Sigmoid colon (tissue), 4 donors: ENCODE measurements around the gene EML4.

Experiments used
- CTCF ChIP-seq, 4 experiments: fragments of 450-650 bp in 3 of 4; fragments of 200-600 bp in 1 of 4; IDR thresholded peaks; one replicate each; pipeline ENCODE4 v1.5.1; 2016 to 2019; ENCODE audit warnings: antibody characterized with exemption in 4 of 4, mild to moderate bottlenecking in 3 of 4, moderate library complexity in 2 of 4
- POLR2A ChIP-seq, 2 donors: fragments of 450-650 bp; IDR thresholded peaks; one replicate each; pipeline ENCODE4 v1.6.1; 2016; ENCODE audit warnings: antibody characterized with exemption in 2 of 2, mild to moderate bottlenecking in 2 of 2, moderate library complexity in 2 of 2
- POLR2AphosphoS5 ChIP-seq, 4 donors: sonication (generic); formaldehyde crosslinking; IDR thresholded peaks; one replicate each; pipeline ENCODE4 v1.6.1; 2017; ENCODE audit warnings: antibody characterized with exemption in 4 of 4

DNA sequence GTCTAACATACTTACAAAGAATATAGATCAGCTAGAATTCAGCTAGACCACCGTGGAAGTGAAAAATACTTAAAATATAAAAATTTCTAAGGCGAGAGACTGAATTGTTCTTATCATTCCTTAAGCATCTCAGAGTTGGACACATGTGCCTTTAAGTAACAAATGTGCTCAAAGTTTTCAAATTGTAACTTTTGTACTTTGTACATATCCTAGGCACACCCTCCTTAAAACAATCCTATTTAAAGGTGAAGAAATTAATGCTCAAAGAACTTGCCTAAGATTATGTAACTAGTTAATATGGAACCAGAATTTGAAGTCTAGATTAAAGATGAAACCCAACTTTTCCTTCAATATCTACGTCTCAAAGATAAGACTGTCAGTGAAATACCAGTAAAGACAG is 74.1 kb downstream of the EML4 start:
- TF ChIP-seq POLR2A (IDR thresholded peaks at IDR 0.05) (no peak), CTCF (IDR thresholded peaks at IDR 0.05) (no peak), POLR2AphosphoS5 (IDR thresholded peaks at IDR 0.05) (no peak)
